Stimulated activated CD4-positive, alpha-beta T cell treated with anti-CD3 and anti-CD28 coated beads, Interleukin-2, amount 100 ng/mL, for 4 hours (primary cell): ENCODE data around the gene APOA5.
"Not testable (repeated sequence)": the region's sequence is repeated elsewhere in the genome, so short reads cannot be mapped to it uniquely, and the experiment has no call there.

Experiments used
- DNase-seq: peaks from one replicate; pipeline ENCODE4 v3.0.0-alpha.2; 2020; ENCODE audit warnings: low read depth

The APOA5 gene

GRCh38 chr11:116773203-116774097 lies 18.2 kb downstream of the APOA5 start:
- no peak for DNase-seq

- peak; percentile 85 for DNase-seq
Observed at GRCh38 chr11:116772443-116773202, 19.1 kb downstream of the APOA5 start, which contains the start of gene BUD13. BUD13 (minus strand) TSS chr11:116772987; CDS start chr11:116772964, 23 bp downstream.

GRCh38 chr11:116771935-116772334 lies 19.7 kb downstream of the APOA5 start:
- DNase-seq: no peak

GRCh38 chr11:116762132-116762531 lies 29.5 kb downstream of the APOA5 start:
- DNase-seq: no peak

- not testable (repeated sequence) for DNase-seq
Observed at GRCh38 chr11:116756044-116756443, 35.6 kb downstream of the APOA5 start.

GRCh38 chr11:116750070-116750718 lies 41.5 kb downstream of the APOA5 start:
- DNase-seq: no peak

GRCh38 chr11:116742104-116742503 lies 49.6 kb downstream of the APOA5 start:
- no peak for DNase-seq

GRCh38 chr11:116740741-116741140 lies 50.9 kb downstream of the APOA5 start:
- no peak for DNase-seq
